Hippocampal formation (tissue), 2 donors: Measurements from ENCODE around the gene TMEM39A.

Source experiments
- DNase-seq, 2 donors: peaks; one replicate each; lab custom pipeline; 2025; lab: John Stamatoyannopoulos, UW

The TMEM39A gene

GRCh38 chr3:119453822-119454221, 9.6 kb downstream of the TMEM39A start:
- DNase-seq, result no peak

DNA sequence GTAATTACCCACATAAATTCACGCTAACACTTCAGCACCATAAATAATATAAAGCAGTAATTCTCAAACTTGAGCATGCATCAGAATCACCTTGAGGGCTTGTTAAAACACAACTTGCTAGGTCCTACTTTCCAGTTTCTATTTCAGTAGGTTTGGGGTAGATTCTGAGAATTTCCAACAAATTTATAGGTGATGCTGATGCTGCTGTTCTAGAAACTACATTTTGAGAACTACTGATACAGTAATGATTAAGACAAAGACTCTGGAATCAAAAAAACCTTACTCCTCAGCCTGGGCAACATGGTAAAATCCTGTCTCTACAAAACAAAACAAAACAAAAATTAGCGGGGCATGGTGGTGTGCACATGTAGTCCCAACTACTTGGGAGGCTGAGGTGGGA, 18.8 kb downstream of the TMEM39A start:
- DNase-seq, result no peak

DNA sequence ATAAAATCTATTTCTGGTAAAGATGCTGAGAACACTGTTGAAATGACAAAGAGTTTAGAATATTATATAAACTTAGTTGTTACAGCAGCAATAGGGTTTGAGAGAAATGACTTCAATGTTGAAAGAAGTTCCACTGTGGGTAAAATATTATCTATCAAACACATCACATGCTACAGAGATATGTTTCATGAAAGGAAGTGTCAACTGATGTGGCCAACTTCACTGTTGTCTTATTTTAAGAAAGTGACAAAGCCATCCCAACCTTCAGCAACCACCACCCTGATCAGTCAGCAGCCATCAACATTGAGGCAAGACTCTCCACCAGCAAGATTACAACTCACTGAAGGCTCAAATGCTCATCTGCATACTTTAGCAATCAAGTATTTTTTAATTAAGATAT, 20.2 kb downstream of the TMEM39A start:
- no peak for DNase-seq

- no peak for DNase-seq
Measured at GRCh38 chr3:119437691-119438258, 25.6 kb downstream of the TMEM39A start.

GRCh38 chr3:119436977-119437376, 26.4 kb downstream of the TMEM39A start:
- DNase-seq, result no peak

DNA sequence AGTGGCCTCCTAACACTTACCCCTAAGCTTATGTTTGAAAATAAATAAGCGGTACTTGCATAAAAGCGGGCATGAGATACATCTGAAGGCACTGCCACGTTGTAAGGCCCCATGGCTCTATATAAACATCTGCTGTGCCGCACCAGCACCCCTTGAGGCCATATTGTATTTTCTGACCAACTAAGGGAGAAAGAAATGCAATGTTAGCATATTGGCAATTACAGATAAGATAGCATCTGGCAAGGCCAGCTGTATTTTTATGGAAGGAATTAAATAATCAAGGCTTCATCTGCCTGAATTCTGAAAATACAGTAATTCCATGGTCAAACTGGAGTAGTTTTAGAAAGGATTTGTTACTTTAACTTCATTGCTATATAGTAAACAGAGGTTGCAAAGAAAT, 28.7 kb downstream of the TMEM39A start:
- DNase-seq, result no peak

- no peak for DNase-seq
Measured at GRCh38 chr3:119433613-119434325, 29.6 kb downstream of the TMEM39A start.

DNA sequence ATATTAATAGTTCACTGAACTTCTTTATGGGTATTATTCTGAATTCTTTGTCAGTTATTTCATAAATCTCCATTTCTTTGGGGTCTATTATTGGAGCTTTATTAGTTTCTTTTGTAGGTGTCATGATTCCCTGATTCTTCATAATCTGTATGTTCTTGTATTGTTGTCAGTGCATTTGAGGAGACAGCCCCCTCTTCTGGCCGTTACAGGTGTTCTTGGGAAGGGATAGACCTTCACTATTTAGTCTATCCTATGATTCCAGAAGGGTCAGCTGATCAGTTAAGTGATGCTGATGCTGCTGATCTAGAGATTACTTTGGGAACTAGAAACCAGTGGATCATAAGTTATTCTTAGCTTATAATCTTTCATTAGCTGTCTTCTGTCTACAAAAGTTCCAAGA, 34.9 kb downstream of the TMEM39A start:
- DNase-seq, result no peak

DNA sequence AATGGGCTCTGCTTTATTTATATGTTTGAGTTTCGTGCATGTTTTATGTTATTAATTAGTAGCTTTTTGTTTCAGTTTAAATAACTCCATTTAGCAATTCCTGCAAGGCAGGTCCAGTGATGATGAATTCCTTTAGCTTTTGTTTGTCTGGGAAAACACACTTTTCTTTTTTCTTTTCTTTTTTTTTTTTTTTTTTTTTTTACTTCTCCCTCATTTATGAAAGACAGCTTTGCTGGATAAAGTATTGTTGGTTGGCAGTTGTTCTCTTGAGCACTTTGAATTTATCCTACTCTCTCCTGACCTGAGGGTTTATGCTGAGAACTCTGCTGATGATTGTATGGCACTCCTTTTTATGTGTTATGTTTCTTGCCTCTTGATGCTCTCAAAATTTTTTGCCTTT, 35.7 kb downstream of the TMEM39A start:
- no peak for DNase-seq

DNA sequence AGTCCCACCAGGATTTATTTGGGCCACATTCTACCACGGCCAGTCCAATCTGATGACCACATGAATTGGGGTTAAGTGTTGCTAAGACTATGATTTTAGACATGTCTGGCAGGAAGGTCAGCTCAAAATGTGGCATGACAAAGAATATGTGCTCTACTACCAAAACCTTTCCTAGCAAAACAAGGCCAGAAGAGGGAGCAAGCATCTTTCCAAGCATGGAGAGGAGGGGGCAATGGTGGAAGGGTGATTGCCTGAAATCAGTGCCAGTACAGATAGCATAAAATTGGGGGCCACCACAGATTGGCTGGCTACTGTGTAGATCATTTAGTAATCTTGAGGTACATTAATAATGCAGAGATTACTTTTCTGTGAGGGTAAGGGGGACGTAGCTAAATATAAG, 43.2 kb downstream of the TMEM39A start:
- no peak for DNase-seq

GRCh38 chr3:119418641-119419040, 44.8 kb downstream of the TMEM39A start:
- DNase-seq, result no peak

DNA sequence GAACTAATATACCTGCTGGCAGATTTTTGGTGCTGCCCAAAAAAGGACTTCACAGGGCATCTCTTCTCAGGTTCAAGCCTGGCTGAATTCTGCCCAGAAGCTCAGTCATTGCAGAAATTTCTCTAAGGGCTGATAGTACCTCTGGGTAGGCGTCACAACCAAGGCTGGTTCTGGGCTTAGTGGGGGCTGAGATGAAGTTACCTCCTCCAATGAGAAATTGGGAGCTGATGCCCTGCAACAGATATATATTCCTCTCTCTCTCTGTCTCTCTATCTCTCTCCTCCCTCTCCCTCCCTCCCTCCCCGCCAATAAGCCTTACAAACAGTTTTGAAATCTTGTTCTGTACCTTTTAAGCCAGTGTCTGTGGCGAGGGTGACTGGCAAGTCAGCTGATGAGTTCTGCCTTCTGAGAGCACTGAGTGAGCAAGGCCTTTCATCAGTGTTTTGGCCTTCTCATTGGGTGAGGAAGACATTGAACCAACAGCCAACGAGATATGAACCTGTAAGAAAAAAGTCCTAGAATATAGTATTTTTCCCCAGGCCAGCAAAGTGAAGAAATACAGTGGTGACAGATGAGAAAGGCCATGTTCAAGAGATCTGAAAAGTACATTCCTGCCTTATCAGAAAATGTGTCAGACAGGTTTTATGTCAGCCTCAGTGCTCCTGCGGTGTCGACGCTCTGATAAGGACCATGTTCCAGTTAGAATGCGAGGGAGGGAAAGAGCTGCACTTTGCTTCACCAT, 45.5 kb downstream of the TMEM39A start:
- no peak for DNase-seq

GRCh38 chr3:119416873-119417272, 46.5 kb downstream of the TMEM39A start:
- no peak for DNase-seq

DNA sequence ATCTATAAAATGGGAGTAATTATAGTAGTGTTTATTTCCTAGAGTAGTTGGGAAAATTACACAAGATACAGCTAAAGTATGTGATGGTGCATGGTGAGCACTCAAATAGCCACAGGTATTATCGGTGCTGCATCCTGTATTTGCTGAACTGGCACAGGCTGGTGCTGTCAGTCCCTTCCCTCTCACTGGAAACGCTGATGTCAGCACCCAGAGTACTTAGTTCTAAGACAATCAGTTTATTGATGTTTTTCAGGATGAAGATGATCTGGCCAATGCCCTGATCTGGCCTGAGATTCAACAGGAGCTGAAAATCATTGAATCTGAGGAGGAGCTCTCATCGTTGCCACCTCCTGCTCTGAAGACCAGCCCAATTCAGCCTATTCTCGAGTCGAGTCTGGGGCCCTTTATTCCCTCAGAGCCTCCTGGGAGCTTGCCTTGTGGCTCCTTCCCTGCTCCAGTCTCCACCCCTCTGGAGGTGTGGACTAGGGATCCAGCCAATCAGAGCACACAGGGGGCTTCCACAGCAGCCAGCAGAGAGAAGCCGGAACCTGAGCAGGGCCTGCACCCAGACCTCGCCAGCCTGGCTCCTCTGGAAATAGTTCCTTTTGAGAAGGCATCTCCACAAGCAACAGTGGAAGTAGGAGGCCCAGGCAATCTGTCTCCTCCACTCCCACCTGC, 49.7 kb downstream of the TMEM39A start:
- no peak for DNase-seq

- DNase-seq, result no peak
Measured at GRCh38 chr3:119409844-119410243, 53.6 kb downstream of the TMEM39A start.

DNA sequence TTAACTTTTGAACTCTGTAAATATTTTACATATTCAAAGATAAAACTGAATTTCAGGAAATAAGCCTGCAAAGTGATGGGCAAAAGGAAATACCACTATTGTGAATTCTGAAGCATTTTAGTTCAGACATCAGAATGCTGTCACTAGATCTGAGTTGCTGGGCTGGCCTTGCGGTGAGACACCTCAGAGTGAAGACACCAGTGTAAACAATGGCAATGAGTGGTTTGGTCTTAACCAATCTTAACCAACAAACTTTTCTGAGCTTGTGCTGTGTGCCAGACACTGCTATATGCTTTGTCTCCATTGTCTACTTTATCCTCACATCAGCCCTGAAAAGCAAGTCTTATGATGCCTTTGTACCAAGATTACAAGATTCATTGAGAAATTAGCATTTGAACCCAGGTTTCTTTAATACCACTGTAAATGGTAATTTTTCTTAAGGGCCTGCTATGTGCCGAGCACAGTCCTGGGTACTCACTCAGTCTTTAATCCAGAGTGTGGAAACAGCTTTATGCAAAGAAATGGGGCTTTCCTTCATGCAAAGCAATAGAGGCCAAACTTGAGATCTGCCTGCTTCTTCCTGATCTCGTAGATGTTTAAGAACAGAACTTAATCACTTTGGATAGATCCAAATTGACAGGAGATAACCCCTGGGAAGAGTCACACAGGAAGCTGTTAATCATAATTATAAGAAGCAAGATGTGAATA, 55.0 kb downstream of the TMEM39A start:
- no peak for DNase-seq

- DNase-seq, result no peak
Measured at GRCh38 chr3:119405315-119405714, 58.1 kb downstream of the TMEM39A start.

- DNase-seq, result no peak
Measured at GRCh38 chr3:119403201-119403600, 60.2 kb downstream of the TMEM39A start.

DNA sequence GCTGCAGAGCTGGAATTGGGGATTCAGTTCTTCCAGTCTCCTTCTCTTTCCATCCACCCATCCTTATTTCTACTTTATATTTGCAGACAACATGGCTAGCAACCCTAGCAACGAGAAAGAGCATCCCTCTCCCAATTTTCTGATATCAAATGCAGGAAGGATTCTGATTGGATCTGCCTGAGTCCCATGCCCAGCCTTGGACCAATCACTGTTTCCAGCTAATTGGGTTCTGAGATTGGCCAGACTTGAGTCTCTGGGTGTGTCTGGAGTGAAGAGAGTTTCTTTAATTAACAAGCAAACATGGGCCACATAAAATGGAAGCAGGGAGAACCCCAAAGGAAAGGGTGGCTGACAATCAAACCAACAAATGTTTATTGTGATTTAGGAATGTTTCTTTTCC, 60.6 kb downstream of the TMEM39A start:
- DNase-seq, result no peak

DNA sequence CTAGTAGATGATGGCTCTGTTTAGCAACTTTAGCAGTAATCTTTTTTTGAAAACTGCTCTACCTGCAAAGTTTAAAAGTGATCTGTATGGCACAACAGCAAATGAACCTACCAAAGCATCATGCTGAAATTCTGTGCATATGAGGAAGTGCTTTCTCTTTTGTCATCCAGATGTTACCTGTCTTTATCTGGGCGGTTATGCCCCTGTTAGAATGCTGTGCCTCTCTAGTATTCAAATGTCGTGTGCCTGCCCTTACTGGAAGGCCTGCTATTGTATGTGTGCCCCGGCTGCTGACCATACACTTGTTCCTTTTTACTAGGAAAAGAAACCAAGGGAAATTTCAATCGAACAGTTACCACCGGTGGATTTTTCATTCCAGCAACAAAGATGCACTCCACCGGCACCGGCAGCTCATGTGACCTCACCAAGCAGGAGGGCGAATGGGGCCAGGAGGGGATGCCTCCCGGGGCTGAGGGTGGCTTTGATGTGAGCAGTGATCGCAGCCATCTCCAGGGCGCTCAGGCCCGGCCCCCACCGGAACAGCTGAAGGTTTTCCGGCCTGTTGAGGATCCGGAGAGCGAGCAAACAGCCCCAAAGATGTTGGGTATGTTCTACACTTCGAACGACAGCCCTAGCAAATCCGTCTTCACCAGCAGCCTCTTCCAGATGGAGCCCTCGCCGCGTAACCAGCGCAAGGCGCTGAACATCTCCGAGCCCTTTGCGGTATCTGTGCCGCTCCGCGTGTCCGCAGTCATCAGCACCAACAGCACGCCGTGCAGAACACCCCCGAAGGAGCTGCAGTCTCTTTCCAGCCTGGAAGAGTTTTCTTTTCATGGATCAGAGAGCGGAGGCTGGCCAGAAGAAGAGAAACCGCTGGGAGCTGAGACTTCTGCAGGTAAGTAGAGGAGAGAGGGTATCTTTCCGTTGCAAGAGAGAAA, 61.6 kb downstream of the TMEM39A start:
- no peak for DNase-seq

GRCh38 chr3:119401069-119401468, 62.3 kb downstream of the TMEM39A start:
- DNase-seq, result no peak
